ENCODE data around the gene ABCG2. TPM values are rescaled to one million over a fixed set of nuclear protein-coding genes. Genes with fewer than 3 reads are reported as not detected.

ABCG2 gene
- total RNA-seq, 2 donors from 2014 or later: 0.31 to 4.0 TPM

DNA sequence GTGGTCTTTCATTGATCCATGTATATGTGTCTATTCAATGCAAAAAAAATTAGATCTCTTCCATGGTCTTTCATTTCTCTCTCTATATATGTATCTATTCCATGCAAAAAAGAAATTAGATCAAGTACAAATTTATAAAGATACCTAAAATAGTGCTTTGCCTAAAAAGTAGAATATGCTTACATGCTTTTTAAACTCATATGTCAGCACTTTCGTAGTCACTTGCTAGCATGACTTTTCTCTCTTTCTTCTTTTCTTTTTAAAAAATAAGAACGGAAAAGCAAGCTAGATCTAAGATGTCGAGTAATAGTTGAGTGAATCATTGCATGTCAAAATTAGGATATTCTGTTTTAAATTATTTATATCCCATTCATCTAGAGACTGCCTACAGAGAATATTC, 100.1 kb downstream of the ABCG2 start:
- Mint-ChIP-seq H3K9me3 (no peaks in the 10 kb centered on the region), H3K36me3 (ENCODE audit: low read depth) (peaks cover 45% of the 10 kb centered on the region), H3K27me3 (ENCODE audit: insufficient read depth) (no peaks in the 10 kb centered on the region), H3K4me3 (no peak overlapping the region), H3K4me1 (no peaks in the 10 kb centered on the region), H3K27ac (no peak overlapping the region)
- Histone ChIP-seq H3K27me3 (ENCODE audit: control insufficient read depth, insufficient read depth, low read length, poor library complexity, severe bottlenecking) (no peaks in the 10 kb centered on the region), H3K36me3 (ENCODE audit: control insufficient read depth, insufficient read depth, low read length) (peaks cover 60% of the 10 kb centered on the region), H3K9me3 (ENCODE audit: control insufficient read depth, low read length) (no peaks in the 10 kb centered on the region), H3K9ac (ENCODE audit: extremely low read depth, low read length, poor library complexity, severe bottlenecking) (no peak overlapping the region), H3K27ac (ENCODE audit: low read depth, low read length) (no peak overlapping the region), H3K4me3 (ENCODE audit: low read length) (no peak overlapping the region), H3K4me1 (ENCODE audit: control insufficient read depth, insufficient read depth, low read length) (no peaks in the 10 kb centered on the region)
- no peak for DNase-seq
- TF ChIP-seq CTCF (conservative IDR thresholded peaks at IDR 0.05): no peak
- 100% methylated on average over 1 of the region's 3 CpGs for WGBS, 2 experiments (ENCODE audit: insufficient coverage in 1 of 2, insufficient read length in 1 of 2)

DNA sequence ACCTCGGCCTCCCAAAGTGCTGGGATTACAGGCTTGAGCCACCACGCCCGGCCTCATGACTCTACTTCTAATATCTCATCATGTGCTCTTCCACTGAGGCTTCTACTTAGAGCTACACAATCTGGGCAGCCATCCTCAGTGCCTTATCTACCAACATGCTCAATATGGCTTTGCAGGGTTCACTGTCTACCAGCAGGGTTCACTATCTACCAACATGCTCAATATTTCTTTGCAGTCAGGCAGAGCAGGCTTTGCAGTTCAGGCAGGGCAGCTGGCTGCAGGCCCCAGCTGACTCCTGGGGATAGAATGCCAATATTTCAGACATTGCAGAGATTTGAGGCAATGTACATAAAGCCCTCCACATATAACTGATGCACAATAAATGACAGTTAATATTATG, 103.5 kb downstream of the ABCG2 start:
- H3K27ac Mint-ChIP-seq: no peak overlapping the region
- H3K4me1 ChIP-seq (ENCODE audit: control insufficient read depth, insufficient read depth, low read length): no peaks in the 10 kb centered on the region
- peaks cover 67% of the 10 kb centered on the region for H3K36me3 ChIP-seq (ENCODE audit: control insufficient read depth, insufficient read depth, low read length)
- H3K36me3 Mint-ChIP-seq (ENCODE audit: low read depth): peaks cover 41% of the 10 kb centered on the region
- no peak overlapping the region for H3K4me3 ChIP-seq (ENCODE audit: low read length)
- H3K27ac ChIP-seq (ENCODE audit: low read depth, low read length): no peak overlapping the region
- WGBS, 2 experiments (ENCODE audit: insufficient coverage in 1 of 2, insufficient read length in 1 of 2): 92 to 100% methylated on average over 2 to 3 of the region's 3 CpGs
- H3K27me3 ChIP-seq (ENCODE audit: control insufficient read depth, insufficient read depth, low read length, poor library complexity, severe bottlenecking): no peaks in the 10 kb centered on the region
- TF ChIP-seq CTCF (conservative IDR thresholded peaks at IDR 0.05): peak; percentile 77
- DNase-seq: peak; percentile 73
- no peaks in the 10 kb centered on the region for H3K9me3 ChIP-seq (ENCODE audit: control insufficient read depth, low read length)
- no peak overlapping the region for H3K9ac ChIP-seq (ENCODE audit: extremely low read depth, low read length, poor library complexity, severe bottlenecking)
- H3K4me1 Mint-ChIP-seq: no peaks in the 10 kb centered on the region
- H3K27me3 Mint-ChIP-seq (ENCODE audit: insufficient read depth): no peaks in the 10 kb centered on the region
- no peak overlapping the region for H3K4me3 Mint-ChIP-seq
- no peaks in the 10 kb centered on the region for H3K9me3 Mint-ChIP-seq

DNA sequence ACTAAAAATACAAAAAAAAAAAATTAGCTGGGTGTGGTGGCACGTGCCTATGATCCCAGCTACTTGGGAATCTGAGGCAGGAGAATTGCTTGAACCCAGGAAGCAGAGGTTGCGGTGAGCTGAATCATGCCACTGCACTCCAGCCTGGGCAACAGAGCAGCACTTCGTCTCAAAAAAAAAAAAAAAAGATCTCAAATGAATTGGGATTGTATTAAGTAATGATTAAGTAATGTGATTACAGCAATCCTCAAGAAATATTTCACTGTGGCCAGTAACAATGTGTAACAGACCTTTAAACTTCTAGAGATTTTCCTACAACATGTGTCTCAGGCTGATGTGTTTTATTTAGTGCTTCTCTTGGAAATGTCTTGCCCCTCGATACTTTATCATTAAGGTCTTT, 104.2 kb downstream of the ABCG2 start:
- no peak for DNase-seq
- H3K36me3 ChIP-seq (ENCODE audit: control insufficient read depth, insufficient read depth, low read length): peaks cover 66% of the 10 kb centered on the region
- Mint-ChIP-seq H3K4me3 (no peak overlapping the region), H3K27ac (no peak overlapping the region), H3K9me3 (no peaks in the 10 kb centered on the region), H3K4me1 (no peaks in the 10 kb centered on the region), H3K36me3 (ENCODE audit: low read depth) (peaks cover 40% of the 10 kb centered on the region), H3K27me3 (ENCODE audit: insufficient read depth) (no peaks in the 10 kb centered on the region)
- no peak overlapping the region for H3K27ac ChIP-seq (ENCODE audit: low read depth, low read length)
- H3K4me3 ChIP-seq (ENCODE audit: low read length): no peak overlapping the region
- no peak for TF ChIP-seq CTCF (conservative IDR thresholded peaks at IDR 0.05)
- H3K9me3 ChIP-seq (ENCODE audit: control insufficient read depth, low read length): no peaks in the 10 kb centered on the region
- WGBS, 2 experiments (ENCODE audit: insufficient coverage in 1 of 2, insufficient read length in 1 of 2): 93 to 96% methylated on average over 2 to 4 of the region's 4 CpGs
- no peak overlapping the region for H3K9ac ChIP-seq (ENCODE audit: extremely low read depth, low read length, poor library complexity, severe bottlenecking)
- no peaks in the 10 kb centered on the region for H3K4me1 ChIP-seq (ENCODE audit: control insufficient read depth, insufficient read depth, low read length)
- H3K27me3 ChIP-seq (ENCODE audit: control insufficient read depth, insufficient read depth, low read length, poor library complexity, severe bottlenecking): no peaks in the 10 kb centered on the region
